Heart right ventricle (tissue), 16 donors: ENCODE results near the gene BLNK. TPM values are rescaled to one million over a fixed set of nuclear protein-coding genes. Genes with fewer than 3 reads are reported as not detected.

Experiments
- ATAC-seq, 8 donors: fragments of 200-7000 bp; cut with Tn5 transposase; one replicate each; pipeline ENCODE4 v1.9.1; 2020; ENCODE audit warnings: mild to moderate bottlenecking in 8 of 8, moderate library complexity in 8 of 8, moderate number of reproducible peaks in 1 of 8
- DNase-seq, 2 donors: peaks; one replicate each; pipeline ENCODE4 v3.0.0-alpha.2; 2020
- H3K27ac ChIP-seq, 10 donors: fragments of 200-600 bp; sonication (generic) in 2 of 10; one replicate each; pipeline versions ENCODE4 v1.5.0 to v1.8.0; 2020 to 2022; ENCODE audit warnings: mild to moderate bottlenecking in 3 of 10
- H3K27me3 ChIP-seq, 7 donors: fragments of 200-600 bp; one replicate each; pipeline ENCODE4 v1.8.0; 2021 to 2022; ENCODE audit warnings: mild to moderate bottlenecking in 2 of 7
- H3K36me3 ChIP-seq, 9 donors: fragments of 200-600 bp; sonication (generic) in 1 of 9; one replicate each; pipeline versions ENCODE4 v1.5.0 to v1.8.0; 2020 to 2022; ENCODE audit warnings: mild to moderate bottlenecking in 2 of 9
- H3K4me1 ChIP-seq, 9 donors: fragments of 200-600 bp; sonication (generic) in 1 of 9; one replicate each; pipeline versions ENCODE4 v1.5.0 to v1.8.0; 2020 to 2022; ENCODE audit warnings: mild to moderate bottlenecking in 4 of 9
- H3K4me3 ChIP-seq, 10 donors: fragments of 200-600 bp; sonication (generic) in 2 of 10; one replicate each; pipeline versions ENCODE4 v1.5.0 to v1.8.0; 2020 to 2022; ENCODE audit warnings: mild to moderate bottlenecking in 7 of 10, moderate library complexity in 2 of 10
- H3K9me3 ChIP-seq, 11 donors: fragments of 200-600 bp in 10 of 11; sonication (generic) in 2 of 11; one replicate each; pipeline versions ENCODE4 v1.5.0 to v1.8.0; 2013 to 2022; ENCODE audit warnings: mild to moderate bottlenecking in 2 of 11, control low read depth in 1 of 11, moderate library complexity in 1 of 11
- CTCF ChIP-seq, 9 donors: fragments of 200-600 bp; sonication (generic) in 2 of 9; IDR thresholded peaks; one replicate each; pipeline versions ENCODE4 v1.5.0 to v1.8.0; 2021 to 2022; ENCODE audit warnings: antibody characterized with exemption in 9 of 9, mild to moderate bottlenecking in 5 of 9, moderate library complexity in 1 of 9
- WGBS, 2 donors: extraction: QIAGEN DNeasy Blood & Tissue Kit; methylation state at CpG; one replicate each; pipeline ENCODE4 v1.1.7; 2013; ENCODE audit warnings: inconsistent platforms in 1 of 2; 5-methylcytosine and 5-hydroxymethylcytosine counted together
- intact Hi-C, 10 donors: fragments of 100-400 bp; cut with DNase I; formaldehyde crosslinking; loops; one replicate each; pipeline versions ENCODE4 v1.11.1 to v1.14.2; 2022
- polyA plus RNA-seq, 2 donors: library from polyadenylated mRNA; stranded (reverse); fragments of 200-250 nt; gene quantifications; one replicate each; pipeline ENCODE4 v1.2.3, GENCODE V29; 2013
- total RNA-seq, 10 donors: library from RNA; stranded (reverse); fragmentation: NEBNext Ultra II Directional in 3 of 10; extraction: Animal tissue kit (Norgen Biotek cat#: 25700) in 3 of 10; gene quantifications; one replicate each; pipeline versions ENCODE4 v1.2.1 to v1.2.4, GENCODE V29; 2021 to 2023
- donor health status: Arrhythmogenic right ventricular cardiomyopathy.
- donor health status: ischemic (EF 13 %, LVEDD 7.1; RV severe dilation, severe dysfunction).
- donor health status: healthy with polysubstance abuse.
- donor health status: DM: no; HTN: yes; CAD: no.
- donor health status: DM: no; HTN: no; CAD: no.
- donor health status: ischemic (EF 25% LVEDD 6.9; RV normal size, moderate dysfunction).
- donor health status: ischemic (EF 25% LVEDD 5.7; RV mildly dilated, moderate dysfunction).
- donor health status: healthy.
- donor health status: DM: yes; HTN: yes; CAD: no.
- donor health status: Ischemic cardiomyopathy.
- donor health status: ischemic (EF 35%, LVEDD 5.7; RV mildly dilated, moderate dysfunction).
- donor health status: nonischemic (EF 11% LVEDD 7.7; RV severe dilation, severe dysfunction).
- donor health status: DM: yes; HTN: yes; CAD: no.
- donor health status: PGD.
- donor health status: ischemic (EF 29% LVEDD 5.4; RV normal size, mild dysfunction).
- donor health status: nonischemic (EF 23%, LVEDD 6.1; RV moderate dilation, normal function).

BLNK gene
- total and polyA plus RNA-seq, 12 donors, result 0.25 to 4.4 (median 0.65) TPM

GRCh38 chr10:96211764-96212163 is 59.6 kb downstream of the BLNK start:
- intact Hi-C loops, result no loop called here
- DNase-seq (no peak), ATAC-seq (no peak)
- no peak overlapping the region for H3K27ac ChIP-seq
- no peak for TF ChIP-seq CTCF (IDR thresholded peaks at IDR 0.05)
- no peaks in the 10 kb centered on the region for H3K4me1 ChIP-seq
- H3K4me3 ChIP-seq, result no peak overlapping the region
- no peaks in the 10 kb centered on the region for H3K9me3 ChIP-seq
- H3K36me3 ChIP-seq, result peaks cover 0 to 9% (median 0%) of the 10 kb centered on the region in 9 donors
- H3K27me3 ChIP-seq, result peaks cover 0 to 44% (median 21%) of the 10 kb centered on the region in 7 donors

GRCh38 chr10:96208946-96209345 is 62.4 kb downstream of the BLNK start:
- ATAC-seq (no peak), DNase-seq (no peak)
- intact Hi-C loops, result no loop called here
- Histone ChIP-seq H3K27me3 (peaks cover 0 to 31% (median 5%) of the 10 kb centered on the region in 7 donors), H3K36me3 (peaks cover 0 to 7% (median 0%) of the 10 kb centered on the region in 9 donors), H3K27ac (no peak overlapping the region), H3K9me3 (no peaks in the 10 kb centered on the region), H3K4me1 (no peaks in the 10 kb centered on the region), H3K4me3 (no peak overlapping the region)
- WGBS, 2 donors, result 75 to 85% methylated on average over 5 of the region's 5 CpGs
- TF ChIP-seq CTCF (IDR thresholded peaks at IDR 0.05), result no peak

GRCh38 chr10:96208271-96208670 is 63.1 kb downstream of the BLNK start:
- Histone ChIP-seq H3K27ac (no peak overlapping the region), H3K4me1 (no peaks in the 10 kb centered on the region), H3K4me3 (no peak overlapping the region), H3K27me3 (peaks cover 0 to 31% (median 5%) of the 10 kb centered on the region in 7 donors), H3K9me3 (no peaks in the 10 kb centered on the region), H3K36me3 (peaks cover 0 to 10% (median 0%) of the 10 kb centered on the region in 9 donors)
- DNase-seq, result no peak
- TF ChIP-seq CTCF (IDR thresholded peaks at IDR 0.05), result no peak
- ATAC-seq, result no peak
- 79 to 84% methylated on average over 2 of the region's 2 CpGs for WGBS, 2 donors
- intact Hi-C loops, result no loop called here

GRCh38 chr10:96205580-96205979 is 65.8 kb downstream of the BLNK start:
- peaks cover 0 to 13% (median 4%) of the 10 kb centered on the region in 7 donors for H3K27me3 ChIP-seq
- DNase-seq (no peak), ATAC-seq (no peak)
- peaks cover 0 to 10% (median 0%) of the 10 kb centered on the region in 9 donors for H3K36me3 ChIP-seq
- H3K27ac ChIP-seq, result no peak overlapping the region
- no peaks in the 10 kb centered on the region for H3K9me3 ChIP-seq
- H3K4me3 ChIP-seq, result no peak overlapping the region
- 95 to 96% methylated on average over 1 of the region's 1 CpG for WGBS, 2 donors
- TF ChIP-seq CTCF (IDR thresholded peaks at IDR 0.05), result no peak
- intact Hi-C loops, result no loop called here
- no peaks in the 10 kb centered on the region for H3K4me1 ChIP-seq
